Measurements from ENCODE around the gene CBX4. TPM values are rescaled to one million over a fixed set of nuclear protein-coding genes. Genes with fewer than 3 reads are reported as not detected.

Gene CBX4
- total RNA-seq, 1 experiment from 2014 or later: 53.3 TPM

- Histone ChIP-seq H3K4me3 (no peak overlapping the region), H3K36me3 (no peaks in the 10 kb centered on the region), H3K27ac (no peak overlapping the region), H3K9me3 (replicated peaks) (no peaks in the 10 kb centered on the region), H3K4me1 (replicated peaks) (no peaks in the 10 kb centered on the region), H3K27me3 (replicated peaks) (no peaks in the 10 kb centered on the region; the same call in 1 of the 2 replicates)
- no peak for DNase-seq (ENCODE audit: low read depth in 1 of 2, low spot score in 2 of 2)
Measured at GRCh38 chr17:79822583-79823124, 16.6 kb downstream of the CBX4 start.

- H3K4me3 ChIP-seq: no peak overlapping the region
- no peaks in the 10 kb centered on the region; the same call in 1 of the 2 replicates for H3K27me3 ChIP-seq (replicated peaks)
- no peak overlapping the region for H3K27ac ChIP-seq
- no peak for DNase-seq (ENCODE audit: low read depth in 1 of 2, low spot score in 2 of 2)
- H3K36me3 ChIP-seq: no peaks in the 10 kb centered on the region
- no peaks in the 10 kb centered on the region for H3K4me1 ChIP-seq (replicated peaks)
- H3K9me3 ChIP-seq (replicated peaks): no peaks in the 10 kb centered on the region
Measured at GRCh38 chr17:79821331-79822095, 17.7 kb downstream of the CBX4 start.

- no peaks in the 10 kb centered on the region for H3K9me3 ChIP-seq (replicated peaks)
- H3K4me1 ChIP-seq (replicated peaks): no peaks in the 10 kb centered on the region
- no peak for DNase-seq (ENCODE audit: low read depth in 1 of 2, low spot score in 2 of 2)
- no peak overlapping the region for H3K27ac ChIP-seq
- H3K27me3 ChIP-seq (replicated peaks): no peaks in the 10 kb centered on the region; the same call in 1 of the 2 replicates
- H3K36me3 ChIP-seq: no peaks in the 10 kb centered on the region
- no peak overlapping the region for H3K4me3 ChIP-seq
Measured at GRCh38 chr17:79820959-79821330, 18.3 kb downstream of the CBX4 start.

GRCh38 chr17:79819534-79820276, 19.5 kb downstream of the CBX4 start:
- DNase-seq (ENCODE audit: low read depth in 1 of 2, low spot score in 2 of 2): no peak
- Histone ChIP-seq H3K4me3 (no peak overlapping the region), H3K4me1 (replicated peaks) (no peaks in the 10 kb centered on the region), H3K27ac (no peak overlapping the region), H3K9me3 (replicated peaks) (no peaks in the 10 kb centered on the region), H3K27me3 (replicated peaks) (no peaks in the 10 kb centered on the region; the same call in 1 of the 2 replicates), H3K36me3 (no peaks in the 10 kb centered on the region)

GRCh38 chr17:79819085-79819484, 20.2 kb downstream of the CBX4 start:
- no peaks in the 10 kb centered on the region; the same call in 1 of the 2 replicates for H3K27me3 ChIP-seq (replicated peaks)
- H3K9me3 ChIP-seq (replicated peaks): no peaks in the 10 kb centered on the region
- H3K27ac ChIP-seq: no peak overlapping the region
- H3K4me1 ChIP-seq (replicated peaks): no peaks in the 10 kb centered on the region
- H3K36me3 ChIP-seq: no peaks in the 10 kb centered on the region
- no peak for DNase-seq (ENCODE audit: low read depth in 1 of 2, low spot score in 2 of 2)
- H3K4me3 ChIP-seq: no peak overlapping the region

GRCh38 chr17:79818026-79818758, 21.0 kb downstream of the CBX4 start:
- Histone ChIP-seq H3K9me3 (replicated peaks) (no peaks in the 10 kb centered on the region), H3K4me1 (replicated peaks) (peaks cover 5% of the 10 kb centered on the region), H3K27me3 (replicated peaks) (no peaks in the 10 kb centered on the region; the same call in 1 of the 2 replicates), H3K36me3 (no peaks in the 10 kb centered on the region), H3K27ac (no peak overlapping the region), H3K4me3 (no peak overlapping the region)
- no peak for DNase-seq (ENCODE audit: low read depth in 1 of 2, low spot score in 2 of 2)

GRCh38 chr17:79815836-79816461, 23.3 kb downstream of the CBX4 start:
- Histone ChIP-seq H3K36me3 (no peaks in the 10 kb centered on the region), H3K4me1 (replicated peaks) (peaks cover 25% of the 10 kb centered on the region), H3K27ac (no peak overlapping the region), H3K9me3 (replicated peaks) (no peaks in the 10 kb centered on the region), H3K4me3 (no peak overlapping the region), H3K27me3 (replicated peaks) (peaks cover 21% of the 10 kb centered on the region)
- DNase-seq (ENCODE audit: low read depth in 1 of 2, low spot score in 2 of 2): no peak

GRCh38 chr17:79814974-79815835, 24.0 kb downstream of the CBX4 start:
- H3K27me3 ChIP-seq (replicated peaks): peaks cover 27% of the 10 kb centered on the region
- H3K4me1 ChIP-seq (replicated peaks): peaks cover 32% of the 10 kb centered on the region
- H3K9me3 ChIP-seq (replicated peaks): no peaks in the 10 kb centered on the region
- H3K27ac ChIP-seq: no peak overlapping the region
- no peak overlapping the region for H3K4me3 ChIP-seq
- H3K36me3 ChIP-seq: no peaks in the 10 kb centered on the region
- no peak for DNase-seq (ENCODE audit: low read depth in 1 of 2, low spot score in 2 of 2)

- peaks cover 29% of the 10 kb centered on the region for H3K27me3 ChIP-seq (replicated peaks)
- H3K4me3 ChIP-seq: no peak overlapping the region
- no peak for DNase-seq (ENCODE audit: low read depth in 1 of 2, low spot score in 2 of 2)
- no peak overlapping the region for H3K27ac ChIP-seq
- no peaks in the 10 kb centered on the region for H3K36me3 ChIP-seq
- peaks cover 37% of the 10 kb centered on the region for H3K4me1 ChIP-seq (replicated peaks)
- H3K9me3 ChIP-seq (replicated peaks): no peaks in the 10 kb centered on the region
Measured at GRCh38 chr17:79814127-79814973, 24.9 kb downstream of the CBX4 start.

GRCh38 chr17:79813297-79814126, 25.7 kb downstream of the CBX4 start:
- peaks cover 37% of the 10 kb centered on the region for H3K27me3 ChIP-seq (replicated peaks)
- H3K9me3 ChIP-seq (replicated peaks): no peaks in the 10 kb centered on the region
- peak overlapping the region; percentile 39 for H3K4me3 ChIP-seq
- peaks cover 37% of the 10 kb centered on the region for H3K4me1 ChIP-seq (replicated peaks)
- H3K36me3 ChIP-seq: no peaks in the 10 kb centered on the region
- peak in 1 of 2 experiments; percentile 66 for DNase-seq (ENCODE audit: low read depth in 1 of 2, low spot score in 2 of 2)
- no peak overlapping the region for H3K27ac ChIP-seq
